ENCODE measurements around the gene SLC16A3.
A peak's percentile ranks its signal among the peaks of the same experiment; 100 is the strongest.
"Not testable (repeated sequence)": the region's sequence is repeated elsewhere in the genome, so short reads cannot be mapped to it uniquely, and the experiment has no call there.

SLC16A3 gene

GRCh38 chr17:82205720-82206508 is 22.9 kb upstream of the SLC16A3 start:
- Histone ChIP-seq H3K4me3 (ENCODE audit: low read length) (no peak overlapping the region), H3K4me2 (ENCODE audit: low read length) (peak overlapping the region; percentile 71), H3K9me3 (replicated peaks; ENCODE audit: low read length) (no peaks in the 10 kb centered on the region), H3K36me3 (ENCODE audit: insufficient read depth, low read length) (peaks cover 4% of the 10 kb centered on the region), H3K9ac (ENCODE audit: low read depth, low read length) (peak overlapping the region; percentile 60), H3K27me3 (ENCODE audit: control insufficient read depth, insufficient read depth, low read length) (no peaks in the 10 kb centered on the region), H3K4me1 (ENCODE audit: control insufficient read depth, insufficient read depth, low read length) (peaks cover 18% of the 10 kb centered on the region)

- not testable (repeated sequence) for H3K27me3 ChIP-seq (ENCODE audit: control insufficient read depth, insufficient read depth, low read length); H3K4me3 ChIP-seq (ENCODE audit: low read length); H3K36me3 ChIP-seq (ENCODE audit: insufficient read depth, low read length); H3K9me3 ChIP-seq (replicated peaks; ENCODE audit: low read length); H3K4me2 ChIP-seq (ENCODE audit: low read length); H3K9ac ChIP-seq (ENCODE audit: low read depth, low read length)
- peaks cover 31% of the 10 kb centered on the region for H3K4me1 ChIP-seq (ENCODE audit: control insufficient read depth, insufficient read depth, low read length)
Measured at GRCh38 chr17:82210655-82211054, 18.2 kb upstream of the SLC16A3 start.

DNA sequence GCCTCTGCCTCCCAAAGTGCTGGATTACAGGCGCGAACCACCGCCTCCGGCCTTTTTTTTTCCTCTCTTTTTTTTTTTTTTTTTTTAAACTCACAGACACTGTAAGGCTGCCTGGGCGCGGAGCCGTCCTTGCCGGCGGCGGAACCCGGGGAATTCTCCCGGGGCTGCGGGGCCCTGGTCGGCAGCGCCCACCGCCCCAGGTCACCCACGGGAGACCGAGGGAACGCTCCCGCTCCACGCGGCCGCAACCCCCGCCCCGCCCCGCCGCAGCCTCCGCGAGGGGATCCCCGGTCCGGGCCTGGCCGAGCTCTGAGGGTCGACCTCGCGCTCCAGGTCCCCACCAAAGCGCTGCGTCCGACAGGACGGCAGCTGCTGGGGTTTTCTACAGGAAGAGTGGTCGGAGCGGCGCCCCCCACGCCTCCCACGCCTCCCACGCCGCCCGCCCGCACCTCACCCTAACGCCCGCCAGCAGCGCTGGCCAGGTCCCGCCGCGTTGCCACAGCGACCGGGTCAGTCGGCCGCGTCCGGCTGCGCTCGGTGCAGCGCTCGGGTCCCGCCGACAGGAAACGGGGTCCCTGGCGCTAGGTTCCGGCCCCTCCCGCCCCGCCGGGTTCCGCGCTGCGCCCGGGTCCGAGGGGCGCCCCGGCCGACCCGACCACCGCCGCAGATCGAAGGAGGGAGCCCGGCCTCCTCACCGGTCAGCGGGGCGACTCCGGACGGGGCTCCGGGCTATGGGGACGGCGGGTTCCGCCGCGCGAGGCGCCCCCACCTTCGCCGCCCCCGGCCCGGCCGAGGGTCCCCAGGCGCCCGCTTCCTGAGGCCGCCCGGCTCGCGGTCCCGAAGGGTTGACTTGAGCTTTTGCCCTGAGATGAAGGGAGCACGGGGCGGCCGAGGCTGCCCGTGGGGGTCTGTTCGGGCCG is 16.3 kb upstream of the SLC16A3 start, which contains the start of gene CCDC57:
CCDC57 (minus strand) TSS at position 512 of the 920 bp plus-strand sequence. CDS start 10,898 bp downstream, outside the sequence.
- H3K4me1 ChIP-seq (ENCODE audit: control insufficient read depth, insufficient read depth, low read length) = peaks cover 43% of the 10 kb centered on the region
- no peaks in the 10 kb centered on the region for H3K9me3 ChIP-seq (replicated peaks; ENCODE audit: low read length)

DNA sequence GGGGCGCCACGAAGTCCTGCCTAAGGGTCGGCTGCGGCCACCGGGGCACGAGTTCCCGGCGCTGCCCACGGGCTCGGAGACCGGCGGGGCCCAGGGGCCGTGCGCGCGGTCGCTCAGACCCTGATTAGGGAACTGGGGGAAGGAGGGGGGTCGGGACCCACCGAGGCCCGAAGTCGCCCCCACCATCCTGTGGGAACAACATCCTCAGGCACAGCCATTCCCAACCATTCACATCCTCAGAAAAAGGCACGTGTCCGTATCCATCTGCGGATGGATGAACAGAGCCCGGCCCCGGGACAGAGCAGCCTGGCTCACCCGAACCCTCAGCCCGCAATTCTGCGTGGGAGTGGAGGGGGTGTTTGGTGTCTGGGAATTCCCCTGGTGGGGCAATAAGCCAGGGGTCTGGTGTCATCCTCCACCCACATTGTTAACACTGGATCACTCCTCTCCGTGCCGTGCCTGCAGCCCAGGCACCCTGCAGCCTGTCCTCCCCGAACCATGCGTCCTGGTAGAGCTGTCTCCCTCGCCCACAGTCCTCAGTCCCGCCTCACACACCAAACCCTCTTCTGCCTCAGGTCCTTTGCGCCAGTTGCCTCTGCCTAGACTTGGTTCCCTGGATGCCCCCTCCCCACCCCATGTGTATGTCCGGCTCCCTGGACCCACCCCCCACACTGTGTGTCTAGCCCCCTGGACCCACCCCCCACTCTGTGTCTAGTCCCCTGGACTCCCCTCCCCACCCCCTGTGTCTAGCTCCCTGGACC is 15.4 kb upstream of the SLC16A3 start:
- H3K9ac ChIP-seq (ENCODE audit: low read depth, low read length) = peak overlapping the region; percentile 94

More for the DNA sequence above, 16.3 kb upstream of the SLC16A3 start, which contains the start of gene CCDC57:
- Histone ChIP-seq H3K4me2 (ENCODE audit: low read length) (peak within 1 kb of the TSS; percentile 94), H3K36me3 (ENCODE audit: insufficient read depth, low read length) (no peaks in the 10 kb centered on the region), H3K4me3 (ENCODE audit: low read length) (peak within 1 kb of the TSS; percentile 91), H3K9ac (ENCODE audit: low read depth, low read length) (peak within 1 kb of the TSS; percentile 94), H3K27me3 (ENCODE audit: control insufficient read depth, insufficient read depth, low read length) (no peaks in the 10 kb centered on the region)

DNA sequence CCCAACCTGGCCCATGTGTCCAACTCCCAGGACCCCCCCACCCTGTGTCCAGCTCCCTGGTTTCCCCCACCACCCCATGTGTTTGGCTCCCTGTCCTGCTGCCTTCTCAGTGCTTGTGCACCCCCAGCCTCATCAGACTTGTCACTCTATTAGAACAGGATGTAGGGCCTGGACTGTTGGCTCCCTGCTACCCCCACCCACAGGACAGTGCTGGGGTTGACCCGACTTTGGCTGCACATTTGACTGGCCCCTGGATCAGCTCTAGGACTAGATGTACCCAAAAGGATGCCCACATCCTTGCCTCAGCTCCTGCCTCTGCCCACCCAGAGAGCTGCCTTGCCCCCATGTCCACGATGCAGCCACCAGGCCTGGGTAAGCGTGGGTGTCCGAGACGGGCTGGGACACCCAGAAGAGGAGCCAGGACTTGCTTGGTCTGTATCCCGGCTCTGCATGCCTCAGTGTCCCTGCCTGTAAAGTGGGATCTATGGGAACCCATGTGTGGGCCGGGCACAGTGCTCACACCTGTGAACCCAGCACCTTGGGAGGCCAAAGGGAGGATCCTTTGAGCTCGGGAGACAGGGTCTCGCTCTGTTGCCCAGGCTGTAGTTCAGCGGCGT is 14.7 kb upstream of the SLC16A3 start:
- H3K9ac ChIP-seq (ENCODE audit: low read depth, low read length) = no peak overlapping the region
- no peaks in the 10 kb centered on the region for H3K36me3 ChIP-seq (ENCODE audit: insufficient read depth, low read length)
- H3K4me1 ChIP-seq (ENCODE audit: control insufficient read depth, insufficient read depth, low read length) = peaks cover 58% of the 10 kb centered on the region
- no peaks in the 10 kb centered on the region for H3K9me3 ChIP-seq (replicated peaks; ENCODE audit: low read length)
- H3K4me2 ChIP-seq (ENCODE audit: low read length) = peak overlapping the region; percentile 26
- H3K27me3 ChIP-seq (ENCODE audit: control insufficient read depth, insufficient read depth, low read length) = no peaks in the 10 kb centered on the region
- H3K4me3 ChIP-seq (ENCODE audit: low read length) = no peak overlapping the region

More for the DNA sequence above, 15.4 kb upstream of the SLC16A3 start:
- no peaks in the 10 kb centered on the region for H3K27me3 ChIP-seq (ENCODE audit: control insufficient read depth, insufficient read depth, low read length)
- peak overlapping the region; percentile 91 for H3K4me3 ChIP-seq (ENCODE audit: low read length)
- H3K4me2 ChIP-seq (ENCODE audit: low read length) = peak overlapping the region; percentile 94
- no peaks in the 10 kb centered on the region for H3K36me3 ChIP-seq (ENCODE audit: insufficient read depth, low read length)
- peaks cover 51% of the 10 kb centered on the region for H3K4me1 ChIP-seq (ENCODE audit: control insufficient read depth, insufficient read depth, low read length)
- H3K9me3 ChIP-seq (replicated peaks; ENCODE audit: low read length) = no peaks in the 10 kb centered on the region

GRCh38 chr17:82215095-82215971 is 13.5 kb upstream of the SLC16A3 start:
- H3K27me3 ChIP-seq (ENCODE audit: control insufficient read depth, insufficient read depth, low read length) = no peaks in the 10 kb centered on the region
- H3K4me3 ChIP-seq (ENCODE audit: low read length) = no peak overlapping the region
- H3K9me3 ChIP-seq (replicated peaks; ENCODE audit: low read length) = no peaks in the 10 kb centered on the region
- H3K4me2 ChIP-seq (ENCODE audit: low read length) = no peak overlapping the region
- peak overlapping the region; percentile 91 for H3K9ac ChIP-seq (ENCODE audit: low read depth, low read length)
- H3K36me3 ChIP-seq (ENCODE audit: insufficient read depth, low read length) = no peaks in the 10 kb centered on the region
- peaks cover 59% of the 10 kb centered on the region for H3K4me1 ChIP-seq (ENCODE audit: control insufficient read depth, insufficient read depth, low read length)

GRCh38 chr17:82215972-82216300 is 12.9 kb upstream of the SLC16A3 start:
- peak overlapping the region; percentile 71 for H3K4me2 ChIP-seq (ENCODE audit: low read length)
- peaks cover 59% of the 10 kb centered on the region for H3K4me1 ChIP-seq (ENCODE audit: control insufficient read depth, insufficient read depth, low read length)
- no peak overlapping the region for H3K4me3 ChIP-seq (ENCODE audit: low read length)
- no peaks in the 10 kb centered on the region for H3K36me3 ChIP-seq (ENCODE audit: insufficient read depth, low read length)
- no peaks in the 10 kb centered on the region for H3K27me3 ChIP-seq (ENCODE audit: control insufficient read depth, insufficient read depth, low read length)
- H3K9ac ChIP-seq (ENCODE audit: low read depth, low read length) = peak overlapping the region; percentile 91
- H3K9me3 ChIP-seq (replicated peaks; ENCODE audit: low read length) = no peaks in the 10 kb centered on the region

- peaks cover 58% of the 10 kb centered on the region for H3K4me1 ChIP-seq (ENCODE audit: control insufficient read depth, insufficient read depth, low read length)
- no peaks in the 10 kb centered on the region for H3K36me3 ChIP-seq (ENCODE audit: insufficient read depth, low read length)
- no peaks in the 10 kb centered on the region for H3K27me3 ChIP-seq (ENCODE audit: control insufficient read depth, insufficient read depth, low read length)
- H3K4me2 ChIP-seq (ENCODE audit: low read length) = peak overlapping the region; percentile 71
- peak overlapping the region; percentile 91 for H3K9ac ChIP-seq (ENCODE audit: low read depth, low read length)
- H3K9me3 ChIP-seq (replicated peaks; ENCODE audit: low read length) = no peaks in the 10 kb centered on the region
- H3K4me3 ChIP-seq (ENCODE audit: low read length) = peak overlapping the region; percentile 51
Measured at GRCh38 chr17:82216301-82217119, 12.3 kb upstream of the SLC16A3 start.

DNA sequence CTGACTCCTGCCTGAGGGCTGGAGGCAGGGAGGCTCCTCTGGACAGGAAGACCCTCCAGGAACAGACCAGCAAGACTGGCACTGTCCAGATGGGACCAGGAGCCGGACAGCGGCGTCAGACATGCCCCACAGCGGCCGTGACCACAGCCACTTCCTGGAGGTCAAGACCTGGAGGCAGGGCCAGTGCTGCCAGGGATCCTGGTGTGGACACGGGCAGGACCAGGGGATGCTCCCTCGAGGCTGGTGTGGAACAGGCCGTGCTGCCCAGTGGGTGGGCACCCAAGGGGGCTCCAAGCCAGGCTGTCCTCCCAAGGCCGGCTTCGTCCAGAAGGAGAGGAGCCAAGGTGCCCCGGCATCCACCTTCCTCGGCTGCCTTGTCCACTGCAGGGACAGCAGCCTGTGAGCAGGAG is 11.7 kb upstream of the SLC16A3 start:
- Histone ChIP-seq H3K9ac (ENCODE audit: low read depth, low read length) (peak overlapping the region; percentile 91), H3K4me2 (ENCODE audit: low read length) (peak overlapping the region; percentile 71), H3K4me1 (ENCODE audit: control insufficient read depth, insufficient read depth, low read length) (peaks cover 53% of the 10 kb centered on the region), H3K9me3 (replicated peaks; ENCODE audit: low read length) (no peaks in the 10 kb centered on the region), H3K36me3 (ENCODE audit: insufficient read depth, low read length) (no peaks in the 10 kb centered on the region), H3K27me3 (ENCODE audit: control insufficient read depth, insufficient read depth, low read length) (no peaks in the 10 kb centered on the region), H3K4me3 (ENCODE audit: low read length) (peak overlapping the region; percentile 51)
